Skeletal muscle tissue (tissue), 4 donors: ENCODE results near the gene GBE1. TPM values are rescaled to one million over a fixed set of nuclear protein-coding genes. Genes with fewer than 3 reads are reported as not detected.
"Not testable (repeated sequence)": the region's sequence is repeated elsewhere in the genome, so short reads cannot be mapped to it uniquely, and the experiment has no call there.

Experiments
- H3K27ac ChIP-seq: one replicate; pipeline ENCODE4 v1.7.0; 2013; ENCODE audit warnings: mild to moderate bottlenecking, low read depth, low read length, inconsistent platforms
- H3K27me3 ChIP-seq, 3 donors: one replicate each; pipeline ENCODE4 v1.7.0; 2013; ENCODE audit warnings: low read length in 3 of 3; ENCODE audit not compliant: control insufficient read depth in 3 of 3, insufficient read depth in 3 of 3
- H3K36me3 ChIP-seq, 3 donors: one replicate each; pipeline ENCODE4 v1.7.0; 2013; ENCODE audit warnings: low read length in 3 of 3; ENCODE audit not compliant: control insufficient read depth in 3 of 3, insufficient read depth in 3 of 3
- H3K4me1 ChIP-seq, 3 donors: one replicate each; pipeline ENCODE4 v1.7.0; 2013; ENCODE audit warnings: low read length in 3 of 3, mild to moderate bottlenecking in 3 of 3; ENCODE audit not compliant: control insufficient read depth in 3 of 3, insufficient read depth in 3 of 3
- H3K4me3 ChIP-seq, 3 donors: one replicate each; pipeline ENCODE4 v1.7.0; 2013; ENCODE audit warnings: low read length in 3 of 3
- H3K9ac ChIP-seq, 3 donors: one replicate each; pipeline ENCODE4 v1.7.0; 2013; ENCODE audit warnings: low read length in 3 of 3, mild to moderate bottlenecking in 3 of 3, moderate library complexity in 2 of 3, low read depth in 1 of 3
- H3K9me3 ChIP-seq, 3 donors: one replicate each; pipeline ENCODE4 v1.7.0; 2013; ENCODE audit warnings: low read length in 3 of 3; ENCODE audit not compliant: control insufficient read depth in 3 of 3
- total RNA-seq: library from RNA; depleted of rRNA; stranded (reverse); fragments of >200 nt; gene quantifications from one replicate; pipeline ENCODE4 v1.2.3, GENCODE V29; 2014
- donor health status: Osteomylitis.

GBE1 gene
- total RNA-seq, 1 donor from 2014 or later: 26.1 TPM

GRCh38 chr3:81492471-81492870 lies 269.0 kb downstream of the GBE1 start:
- H3K27me3 ChIP-seq, H3K4me1 ChIP-seq, H3K4me3 ChIP-seq, H3K36me3 ChIP-seq, H3K9ac ChIP-seq, H3K9me3 ChIP-seq: not testable (repeated sequence)
- H3K27ac ChIP-seq: peak overlapping the region; percentile 14

GRCh38 chr3:81492040-81492439 lies 269.4 kb downstream of the GBE1 start:
- H3K4me1 ChIP-seq: no peaks in the 10 kb centered on the region
- no peaks in the 10 kb centered on the region for H3K27me3 ChIP-seq
- H3K9me3 ChIP-seq: no peaks in the 10 kb centered on the region
- H3K36me3 ChIP-seq: peaks cover 0 to 4% (median 3%) of the 10 kb centered on the region in 3 donors
- no peak overlapping the region for H3K4me3 ChIP-seq
- H3K27ac ChIP-seq: peak overlapping the region; percentile 14
- no peak overlapping the region for H3K9ac ChIP-seq

- Histone ChIP-seq H3K4me3 (no peak overlapping the region), H3K4me1 (no peaks in the 10 kb centered on the region), H3K9ac (no peak overlapping the region), H3K27ac (no peak overlapping the region), H3K36me3 (peaks cover 0 to 4% (median 3%) of the 10 kb centered on the region in 3 donors), H3K9me3 (no peaks in the 10 kb centered on the region), H3K27me3 (no peaks in the 10 kb centered on the region)
These were observed 270.7 kb downstream of the GBE1 start for GRCh38 chr3:81490541-81491288.

- Histone ChIP-seq H3K27ac (peak overlapping the region; percentile 2), H3K27me3 (no peaks in the 10 kb centered on the region), H3K36me3 (peaks cover 0 to 4% (median 0%) of the 10 kb centered on the region in 3 donors), H3K9me3 (no peaks in the 10 kb centered on the region), H3K4me1 (peaks cover 0 to 3% (median 0%) of the 10 kb centered on the region in 3 donors), H3K9ac (no peak overlapping the region), H3K4me3 (no peak overlapping the region)
These were observed 276.0 kb downstream of the GBE1 start for GRCh38 chr3:81485444-81485865.

- H3K4me1 ChIP-seq: peaks cover 0 to 3% (median 0%) of the 10 kb centered on the region in 3 donors
- H3K4me3 ChIP-seq: no peak overlapping the region
- no peaks in the 10 kb centered on the region for H3K36me3 ChIP-seq
- no peaks in the 10 kb centered on the region for H3K9me3 ChIP-seq
- no peak overlapping the region for H3K9ac ChIP-seq
- no peaks in the 10 kb centered on the region for H3K27me3 ChIP-seq
- no peak overlapping the region for H3K27ac ChIP-seq
These were observed 276.9 kb downstream of the GBE1 start for GRCh38 chr3:81484520-81484919.

GRCh38 chr3:81483046-81483445 lies 278.4 kb downstream of the GBE1 start:
- H3K36me3 ChIP-seq: no peaks in the 10 kb centered on the region
- H3K4me1 ChIP-seq: peaks cover 0 to 3% (median 0%) of the 10 kb centered on the region in 3 donors
- H3K27me3 ChIP-seq: no peaks in the 10 kb centered on the region
- H3K9me3 ChIP-seq: no peaks in the 10 kb centered on the region
- no peak overlapping the region for H3K27ac ChIP-seq
- no peak overlapping the region for H3K4me3 ChIP-seq
- H3K9ac ChIP-seq: no peak overlapping the region

GRCh38 chr3:81477740-81478139 lies 283.7 kb downstream of the GBE1 start:
- no peak overlapping the region for H3K9ac ChIP-seq

GRCh38 chr3:81476692-81477091 lies 284.8 kb downstream of the GBE1 start:
- Histone ChIP-seq H3K27ac (no peak overlapping the region), H3K9ac (no peak overlapping the region), H3K9me3 (no peaks in the 10 kb centered on the region), H3K4me3 (no peak overlapping the region), H3K4me1 (no peaks in the 10 kb centered on the region), H3K27me3 (no peaks in the 10 kb centered on the region), H3K36me3 (no peaks in the 10 kb centered on the region)

More at GRCh38 chr3:81477740-81478139, 283.7 kb downstream of the GBE1 start:
- Histone ChIP-seq H3K27ac (no peak overlapping the region), H3K4me1 (no peaks in the 10 kb centered on the region), H3K4me3 (no peak overlapping the region), H3K36me3 (no peaks in the 10 kb centered on the region), H3K9me3 (no peaks in the 10 kb centered on the region), H3K27me3 (no peaks in the 10 kb centered on the region)

- Histone ChIP-seq H3K9me3 (no peaks in the 10 kb centered on the region), H3K9ac (no peak overlapping the region), H3K27me3 (no peaks in the 10 kb centered on the region), H3K4me1 (no peaks in the 10 kb centered on the region), H3K36me3 (no peaks in the 10 kb centered on the region), H3K27ac (no peak overlapping the region), H3K4me3 (no peak overlapping the region)
These were observed 288.7 kb downstream of the GBE1 start for GRCh38 chr3:81472600-81473362.
